ENCODE results near the gene LY6G6D.

LY6G6D gene

DNA sequence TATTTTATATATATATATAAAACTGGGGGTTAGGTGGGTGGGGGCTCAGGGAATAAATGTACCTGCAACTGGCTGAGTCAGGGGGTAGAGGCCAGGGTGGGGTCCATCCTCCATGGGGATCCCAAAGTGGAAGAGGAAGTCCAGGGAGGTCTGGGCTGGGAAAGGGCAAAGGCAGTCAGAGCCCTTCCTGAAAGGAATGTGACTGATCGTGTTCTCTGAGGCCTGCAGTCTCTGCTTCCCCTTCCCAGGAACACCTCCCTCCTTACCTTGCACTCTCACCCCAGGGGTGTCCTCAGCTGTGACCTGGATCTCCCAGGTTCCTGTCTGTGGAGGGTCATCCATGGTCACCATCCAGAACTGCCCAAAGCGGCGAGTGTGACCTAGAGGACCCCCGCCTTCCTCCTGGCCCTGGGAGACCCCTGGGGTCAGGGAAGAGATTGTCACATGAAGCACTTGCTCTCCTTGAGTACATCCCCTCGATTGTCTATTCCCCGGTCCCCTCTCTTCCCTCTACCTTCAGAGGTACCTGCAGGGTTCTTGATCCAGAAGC is 52.0 kb downstream of the LY6G6D start:
- DNase-seq, result no peak

Measured in NCI-H2107 (cell line).